Measurements from ENCODE around the gene MUC13.

- no peak for TF ChIP-seq CTCF (IDR thresholded peaks at IDR 0.05)
- TF ChIP-seq POLR2A (IDR thresholded peaks at IDR 0.05), result no peak
Measured at GRCh38 chr3:124915254-124915653, 19.3 kb downstream of the MUC13 start.
